ENCODE data around the gene CRABP2.

CRABP2 gene

GRCh38 chr1:156689953-156690674, 15.3 kb downstream of the CRABP2 start:
- no peak for DNase-seq (ENCODE audit: low spot score)

GRCh38 chr1:156689035-156689952, 16.1 kb downstream of the CRABP2 start:
- DNase-seq (ENCODE audit: low spot score) = peak; percentile 78

GRCh38 chr1:156684227-156684782, 21.1 kb downstream of the CRABP2 start:
- peak; percentile 12 for DNase-seq (ENCODE audit: low spot score)

GRCh38 chr1:156682166-156682890, 23.1 kb downstream of the CRABP2 start:
- DNase-seq (ENCODE audit: low spot score) = no peak

GRCh38 chr1:156681196-156681960, 24.0 kb downstream of the CRABP2 start:
- DNase-seq (ENCODE audit: low spot score) = no peak

GRCh38 chr1:156680056-156680455, 25.3 kb downstream of the CRABP2 start:
- no peak for DNase-seq (ENCODE audit: low spot score)

GRCh38 chr1:156677616-156678596, 27.5 kb downstream of the CRABP2 start:
- peak; percentile 36 for DNase-seq (ENCODE audit: low spot score)

GRCh38 chr1:156676820-156677615, 28.4 kb downstream of the CRABP2 start, which contains the start of gene NES:
TSS of gene NES (minus strand) at chr1:156677407. CDS start at chr1:156677264, 143 bp downstream.
- DNase-seq (ENCODE audit: low spot score) = no peak

GRCh38 chr1:156676114-156676819, 29.1 kb downstream of the CRABP2 start:
- no peak for DNase-seq (ENCODE audit: low spot score)

GRCh38 chr1:156675210-156676113, 29.9 kb downstream of the CRABP2 start:
- DNase-seq (ENCODE audit: low spot score) = no peak

GRCh38 chr1:156673387-156674121, 31.8 kb downstream of the CRABP2 start:
- DNase-seq (ENCODE audit: low spot score) = no peak

GRCh38 chr1:156671804-156672203, 33.6 kb downstream of the CRABP2 start:
- DNase-seq (ENCODE audit: low spot score) = no peak

GRCh38 chr1:156670791-156671190, 34.6 kb downstream of the CRABP2 start:
- DNase-seq (ENCODE audit: low spot score) = no peak

- DNase-seq (ENCODE audit: low spot score) = no peak
These were observed 35.0 kb downstream of the CRABP2 start for GRCh38 chr1:156670359-156670758.

- no peak for DNase-seq (ENCODE audit: low spot score)
These were observed 35.6 kb downstream of the CRABP2 start for GRCh38 chr1:156669794-156670193.

GRCh38 chr1:156668801-156669637, 36.4 kb downstream of the CRABP2 start:
- DNase-seq (ENCODE audit: low spot score) = no peak
